ENCODE results near the gene PITRM1. TPM values are rescaled to one million over a fixed set of nuclear protein-coding genes. Genes with fewer than 3 reads are reported as not detected.

PITRM1 gene
- total RNA-seq, 2 experiments from 2014 or later, result 34.6 to 40.3 TPM

- POLR2A ChIA-PET, result no interaction called here
- peaks cover 93% of the 10 kb centered on the region for H3K36me3 ChIP-seq (ENCODE audit: insufficient read depth, low read length)
- TF ChIP-seq EZH2phosphoT487 (IDR thresholded peaks at IDR 0.05; ENCODE audit: borderline replicate concordance, low read depth, low read length) (no peak), CTCF (conservative IDR thresholded peaks at IDR 0.05; ENCODE audit: low read length) (no peak)
Measured at GRCh38 chr10:3142146-3142875, 30.3 kb downstream of the PITRM1 start.

GRCh38 chr10:3141351-3142005 lies 31.1 kb downstream of the PITRM1 start:
- no peak for TF ChIP-seq CTCF (conservative IDR thresholded peaks at IDR 0.05; ENCODE audit: low read length)
- no peak for TF ChIP-seq EZH2phosphoT487 (IDR thresholded peaks at IDR 0.05; ENCODE audit: borderline replicate concordance, low read depth, low read length)
- Histone ChIP-seq H3K79me2 (ENCODE audit: insufficient read depth, low read depth, low read length) (no peaks in the 10 kb centered on the region), H3K36me3 (ENCODE audit: insufficient read depth, low read length) (peaks cover 95% of the 10 kb centered on the region), H3K4me2 (ENCODE audit: low read length) (no peak overlapping the region), H3K9me3 (ENCODE audit: low read length) (no peaks in the 10 kb centered on the region), H3K27ac (ENCODE audit: low read depth, low read length, poor library complexity, severe bottlenecking) (no peak overlapping the region), H3K4me1 (ENCODE audit: insufficient read depth, low read length, poor library complexity, severe bottlenecking) (no peaks in the 10 kb centered on the region), H4K20me1 (ENCODE audit: insufficient read depth, low read length) (no peaks in the 10 kb centered on the region), H2AFZ (ENCODE audit: low read length) (no peak overlapping the region), H3K9me2 (ENCODE audit: insufficient read depth, low read length) (no peaks in the 10 kb centered on the region), H3K4me3 (ENCODE audit: low read depth, low read length, poor library complexity, severe bottlenecking) (no peak overlapping the region)
- CTCF ChIA-PET (ENCODE audit: unreplicated experiment), result no interaction called here
- BruUV-seq (replicated peaks), result no TSS peak
- DNase-seq (ENCODE audit: low spot score), result no peak
- POLR2A ChIA-PET, result no interaction called here
- intact Hi-C loops (cut with micrococcal nuclease; ENCODE audit: unreplicated experiment), result no loop called here

More at GRCh38 chr10:3142146-3142875, 30.3 kb downstream of the PITRM1 start:
- no peak for DNase-seq (ENCODE audit: low spot score)
- BruUV-seq (replicated peaks), result no TSS peak
- no peaks in the 10 kb centered on the region for H3K9me2 ChIP-seq (ENCODE audit: insufficient read depth, low read length)
- no peaks in the 10 kb centered on the region for H3K4me1 ChIP-seq (ENCODE audit: insufficient read depth, low read length, poor library complexity, severe bottlenecking)
- no peak overlapping the region for H2AFZ ChIP-seq (ENCODE audit: low read length)
- no peak overlapping the region for H3K4me2 ChIP-seq (ENCODE audit: low read length)
- H3K79me2 ChIP-seq (ENCODE audit: insufficient read depth, low read depth, low read length), result no peaks in the 10 kb centered on the region
- CTCF ChIA-PET (ENCODE audit: unreplicated experiment), result no interaction called here
- no peaks in the 10 kb centered on the region for H4K20me1 ChIP-seq (ENCODE audit: insufficient read depth, low read length)
- no peak overlapping the region for H3K4me3 ChIP-seq (ENCODE audit: low read depth, low read length, poor library complexity, severe bottlenecking)
- no peak overlapping the region for H3K27ac ChIP-seq (ENCODE audit: low read depth, low read length, poor library complexity, severe bottlenecking)
- intact Hi-C loops (cut with micrococcal nuclease; ENCODE audit: unreplicated experiment), result no loop called here
- H3K9me3 ChIP-seq (ENCODE audit: low read length), result no peaks in the 10 kb centered on the region

GRCh38 chr10:3140280-3140679 lies 32.3 kb downstream of the PITRM1 start:
- Histone ChIP-seq H3K79me2 (ENCODE audit: insufficient read depth, low read depth, low read length) (no peaks in the 10 kb centered on the region), H3K4me2 (ENCODE audit: low read length) (no peak overlapping the region), H4K20me1 (ENCODE audit: insufficient read depth, low read length) (no peaks in the 10 kb centered on the region), H3K4me1 (ENCODE audit: insufficient read depth, low read length, poor library complexity, severe bottlenecking) (no peaks in the 10 kb centered on the region), H3K36me3 (ENCODE audit: insufficient read depth, low read length) (peaks cover 99% of the 10 kb centered on the region), H3K27ac (ENCODE audit: low read depth, low read length, poor library complexity, severe bottlenecking) (no peak overlapping the region), H3K9me2 (ENCODE audit: insufficient read depth, low read length) (no peaks in the 10 kb centered on the region), H3K4me3 (ENCODE audit: low read depth, low read length, poor library complexity, severe bottlenecking) (no peak overlapping the region), H3K9me3 (ENCODE audit: low read length) (no peaks in the 10 kb centered on the region), H2AFZ (ENCODE audit: low read length) (no peak overlapping the region)
- DNase-seq (ENCODE audit: low spot score), result no peak
- intact Hi-C loops (cut with micrococcal nuclease; ENCODE audit: unreplicated experiment), result no loop called here
- POLR2A ChIA-PET, result no interaction called here
- CTCF ChIA-PET (ENCODE audit: unreplicated experiment), result no interaction called here
- TF ChIP-seq CTCF (conservative IDR thresholded peaks at IDR 0.05; ENCODE audit: low read length) (no peak), EZH2phosphoT487 (IDR thresholded peaks at IDR 0.05; ENCODE audit: borderline replicate concordance, low read depth, low read length) (no peak)
- no TSS peak for BruUV-seq (replicated peaks)
